ACC112 (cell line): ENCODE data around the gene CRX.
"Not testable (repeated sequence)": the region's sequence is repeated elsewhere in the genome, so short reads cannot be mapped to it uniquely, and the experiment has no call there.

Source experiments
- H2AFZ ChIP-seq: fragments of 200-600 bp; sonication (generic); one replicate; pipeline ENCODE4 v1.6.0; 2017; ENCODE audit warnings: antibody characterized with exemption, low read length; ENCODE audit not compliant: unreplicated experiment
- H3K27ac ChIP-seq: fragments of 200-600 bp; sonication (generic); 2 replicates; pipeline ENCODE4 v1.5.1; 2014; ENCODE audit warnings: low read depth, mild to moderate bottlenecking, antibody characterized with exemption, low read length, moderate library complexity
- H3K27me3 ChIP-seq: fragments of 200-600 bp; sonication (generic); 2 replicates; pipeline ENCODE4 v1.6.1; 2014; ENCODE audit warnings: mild to moderate bottlenecking, antibody characterized with exemption, low read length, moderate library complexity, mixed read lengths; ENCODE audit not compliant: insufficient read depth
- H3K36me3 ChIP-seq: fragments of 200-600 bp; sonication (generic); 2 replicates; pipeline ENCODE4 v1.6.1; 2016; ENCODE audit warnings: mild to moderate bottlenecking, antibody characterized with exemption, low read length, moderate library complexity, mixed read lengths; ENCODE audit not compliant: insufficient read depth
- H3K4me1 ChIP-seq: fragments of 200-600 bp; sonication (generic); one replicate; pipeline ENCODE4 v1.6.1; 2016; ENCODE audit warnings: low read length, mixed read lengths; ENCODE audit not compliant: insufficient read depth, unreplicated experiment, control insufficient read depth
- H3K4me3 ChIP-seq: fragments of 200-600 bp; sonication (generic); 2 replicates; pipeline ENCODE4 v1.5.1; 2014; ENCODE audit warnings: mild to moderate bottlenecking, low read depth, low read length
- H3K79me2 ChIP-seq: fragments of 200-600 bp; sonication (generic); one replicate; pipeline ENCODE4 v1.6.0; 2016; ENCODE audit warnings: low read length; ENCODE audit not compliant: control insufficient read depth, unreplicated experiment, insufficient read depth

CRX gene

DNA sequence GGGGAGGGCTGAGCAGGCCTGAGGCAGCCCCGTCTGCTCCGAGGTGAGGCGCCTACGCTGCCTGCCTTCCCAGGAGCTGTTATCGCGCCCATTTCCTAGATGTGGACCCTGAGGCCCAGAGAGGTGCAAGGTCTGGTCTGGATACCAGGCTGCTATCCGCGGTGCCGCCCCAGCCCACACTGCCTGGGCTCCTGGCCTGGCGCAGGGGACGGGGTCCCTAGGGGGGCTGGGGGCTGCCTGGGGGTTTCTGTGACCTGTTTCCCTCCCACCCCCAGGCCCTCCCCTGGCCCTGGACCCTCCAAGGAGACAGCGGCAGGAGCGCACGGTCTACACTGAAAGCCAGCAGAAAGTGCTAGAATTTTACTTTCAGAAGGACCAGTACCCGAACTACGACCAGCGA, 38.1 kb downstream of the CRX start:
- H3K4me1 ChIP-seq, H3K27me3 ChIP-seq, H3K79me2 ChIP-seq, H2AFZ ChIP-seq, H3K4me3 ChIP-seq, H3K36me3 ChIP-seq, H3K27ac ChIP-seq: not testable (repeated sequence)

DNA sequence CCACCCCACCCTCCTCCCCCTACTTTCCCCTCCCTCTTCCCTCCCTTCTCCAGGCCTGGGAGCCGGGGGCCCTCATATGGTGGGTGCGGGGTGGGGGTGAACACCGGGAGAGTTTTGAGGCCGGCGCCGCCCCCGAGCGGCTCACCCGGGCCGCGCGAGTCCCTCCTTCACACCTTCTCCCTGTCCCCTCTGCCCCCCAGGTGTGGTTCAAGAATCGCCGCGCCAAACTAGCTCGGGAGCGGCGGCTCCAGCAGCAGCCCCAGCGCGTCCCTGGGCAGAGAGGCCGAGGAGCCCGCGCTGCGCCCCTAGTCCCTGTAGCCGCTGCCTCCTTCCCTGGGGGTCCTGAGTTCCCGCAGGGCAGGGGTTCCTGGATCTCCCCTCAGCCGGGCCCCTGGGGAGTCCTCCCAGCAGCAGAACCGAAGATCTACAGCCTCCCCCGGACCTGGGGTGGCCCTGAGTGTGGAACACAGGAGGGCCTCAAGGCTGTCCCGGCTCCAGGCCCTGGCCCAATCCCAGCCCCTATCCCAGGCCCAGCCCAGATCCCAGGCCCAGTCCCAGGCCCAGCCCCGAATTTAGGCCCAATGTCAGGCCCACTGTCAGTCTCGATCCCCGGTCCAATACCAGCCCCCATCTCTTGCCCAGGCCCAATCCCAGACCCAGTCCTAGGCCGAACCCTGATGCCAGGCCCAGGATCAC, 39.0 kb downstream of the CRX start:
- Histone ChIP-seq H2AFZ (no peak overlapping the region), H3K27ac (no peak overlapping the region), H3K4me1 (no peaks in the 10 kb centered on the region), H3K4me3 (no peak overlapping the region), H3K27me3 (no peaks in the 10 kb centered on the region), H3K36me3 (no peaks in the 10 kb centered on the region), H3K79me2 (no peaks in the 10 kb centered on the region)

GRCh38 chr19:47861630-47862029, 39.9 kb downstream of the CRX start:
- H3K27me3 ChIP-seq: no peaks in the 10 kb centered on the region
- H3K27ac ChIP-seq: no peak overlapping the region
- H2AFZ ChIP-seq: no peak overlapping the region
- no peaks in the 10 kb centered on the region for H3K36me3 ChIP-seq
- H3K79me2 ChIP-seq: no peaks in the 10 kb centered on the region
- no peak overlapping the region for H3K4me3 ChIP-seq
- H3K4me1 ChIP-seq: no peaks in the 10 kb centered on the region

GRCh38 chr19:47863514-47863936, 41.8 kb downstream of the CRX start:
- Histone ChIP-seq H2AFZ (no peak overlapping the region), H3K27me3 (no peaks in the 10 kb centered on the region), H3K79me2 (no peaks in the 10 kb centered on the region), H3K27ac (no peak overlapping the region), H3K4me3 (no peak overlapping the region), H3K4me1 (no peaks in the 10 kb centered on the region), H3K36me3 (no peaks in the 10 kb centered on the region)

- Histone ChIP-seq H3K27ac (no peak overlapping the region), H3K4me3 (no peak overlapping the region), H2AFZ (no peak overlapping the region), H3K36me3 (no peaks in the 10 kb centered on the region), H3K27me3 (no peaks in the 10 kb centered on the region), H3K4me1 (no peaks in the 10 kb centered on the region), H3K79me2 (no peaks in the 10 kb centered on the region)
Measured at GRCh38 chr19:47865166-47865565, 43.4 kb downstream of the CRX start.

GRCh38 chr19:47878906-47879305, 57.2 kb downstream of the CRX start:
- no peaks in the 10 kb centered on the region for H3K4me1 ChIP-seq
- H3K36me3 ChIP-seq: no peaks in the 10 kb centered on the region
- no peak overlapping the region for H3K4me3 ChIP-seq
- H3K27ac ChIP-seq: no peak overlapping the region
- H3K79me2 ChIP-seq: no peaks in the 10 kb centered on the region
- H3K27me3 ChIP-seq: 0 out of 2 replicates have a peak, but pooled peaks cover 16% of the 10 kb centered on the region
- H2AFZ ChIP-seq: no peak overlapping the region

- H3K36me3 ChIP-seq, H3K4me1 ChIP-seq, H3K27ac ChIP-seq, H2AFZ ChIP-seq, H3K4me3 ChIP-seq, H3K79me2 ChIP-seq: not testable (repeated sequence)
- 0 out of 2 replicates have a peak, but pooled peaks cover 16% of the 10 kb centered on the region for H3K27me3 ChIP-seq
Measured at GRCh38 chr19:47879385-47879784, 57.6 kb downstream of the CRX start.

DNA sequence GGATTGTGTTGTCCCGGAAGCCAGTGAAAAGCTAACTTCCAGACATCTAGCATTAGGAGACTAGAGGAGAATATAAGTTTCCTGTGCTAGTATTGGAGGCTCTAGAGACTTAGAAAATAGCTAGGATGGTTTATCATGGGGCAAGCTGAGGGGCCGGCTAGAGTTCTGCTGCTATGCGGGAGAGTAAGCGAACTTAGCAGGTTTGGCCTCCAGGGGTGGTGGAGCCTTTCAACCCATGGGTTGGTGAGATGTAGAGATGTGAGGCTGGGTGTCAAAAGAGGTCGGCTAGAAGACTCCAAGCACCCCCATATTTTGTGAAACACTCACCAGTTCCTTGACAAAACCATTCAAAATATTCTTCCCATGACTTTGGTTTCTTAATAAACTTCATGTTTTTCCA, 60.0 kb downstream of the CRX start:
- Histone ChIP-seq H3K27ac (no peak overlapping the region), H3K27me3 (peaks cover 22% of the 10 kb centered on the region), H3K79me2 (no peaks in the 10 kb centered on the region), H3K4me1 (no peaks in the 10 kb centered on the region), H3K4me3 (no peak overlapping the region), H3K36me3 (no peaks in the 10 kb centered on the region), H2AFZ (no peak overlapping the region)

GRCh38 chr19:47882890-47883289, 61.2 kb downstream of the CRX start:
- Histone ChIP-seq H3K27me3 (peaks cover 22% of the 10 kb centered on the region), H3K4me3 (no peak overlapping the region), H3K4me1 (no peaks in the 10 kb centered on the region), H2AFZ (no peak overlapping the region), H3K36me3 (no peaks in the 10 kb centered on the region), H3K27ac (no peak overlapping the region), H3K79me2 (no peaks in the 10 kb centered on the region)

- no peaks in the 10 kb centered on the region for H3K4me1 ChIP-seq
- H3K79me2 ChIP-seq: no peaks in the 10 kb centered on the region
- H3K27ac ChIP-seq: no peak overlapping the region
- H3K4me3 ChIP-seq: no peak overlapping the region
- no peaks in the 10 kb centered on the region for H3K36me3 ChIP-seq
- H3K27me3 ChIP-seq: peaks cover 22% of the 10 kb centered on the region
- no peak overlapping the region for H2AFZ ChIP-seq
Measured at GRCh38 chr19:47885067-47885463, 63.3 kb downstream of the CRX start.

DNA sequence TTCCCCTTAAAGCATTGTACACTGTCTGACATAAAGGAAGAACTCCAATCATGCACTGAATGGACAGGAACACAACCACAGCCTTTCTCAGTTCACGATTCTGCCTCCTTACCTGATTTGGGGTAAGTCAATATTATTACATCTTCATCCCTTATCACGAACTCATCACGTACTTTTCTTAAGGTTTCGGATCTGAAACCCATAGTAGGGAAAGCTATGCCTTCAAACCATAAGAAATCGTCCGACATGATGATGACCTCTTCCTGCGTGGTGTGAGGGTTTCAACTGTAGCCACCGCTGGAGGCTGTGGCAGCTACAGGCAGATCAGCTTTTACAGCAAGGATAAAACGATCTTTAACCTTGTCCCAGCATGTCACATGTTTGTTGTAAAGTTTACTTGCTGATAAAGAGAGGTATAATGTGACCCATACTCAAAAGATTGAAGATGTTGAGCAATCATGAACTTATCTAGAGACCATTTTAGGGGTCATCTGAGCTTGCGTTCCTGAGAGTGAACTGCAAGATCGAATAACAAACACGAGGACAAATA, 64.3 kb downstream of the CRX start, which contains the start of gene SULT2A1:
Gene SULT2A1, minus strand, starts transcription at position 306 of the 550 bp plus-strand sequence. Its CDS starts 58 bp downstream, at position 248.
- Histone ChIP-seq H3K36me3 (no peaks in the 10 kb centered on the region), H2AFZ (no peak within 1 kb of the TSS), H3K4me3 (no peak within 1 kb of the TSS), H3K79me2 (no peaks in the 10 kb centered on the region), H3K27ac (no peak within 1 kb of the TSS), H3K27me3 (peaks cover 22% of the 10 kb centered on the region), H3K4me1 (no peaks in the 10 kb centered on the region)
